Measurements from ENCODE around the gene AKR7A2.

GRCh38 chr1:19325958-19326747 lies 14.2 kb upstream of the AKR7A2 start:
- no peak for TF ChIP-seq CTCF (IDR thresholded peaks at IDR 0.05; ENCODE audit: insufficient read depth, low read length, poor library complexity, severe bottlenecking)
- TF ChIP-seq EZH2phosphoT487 (conservative IDR thresholded peaks at IDR 0.05; ENCODE audit: low read length): no peak
